NCI-H446 treated with DMSO at 0.1 percent for 48 hours (cell line): ENCODE results near the gene ANO7.
A peak's percentile ranks its signal among the peaks of the same experiment; 100 is the strongest.

Experiments
- DNase-seq: peaks from one replicate; lab custom pipeline; 2025; lab: John Stamatoyannopoulos, UW

ANO7 gene

GRCh38 chr2:241254904-241255351 is 66.5 kb downstream of the ANO7 start:
- no peak for DNase-seq

- no peak for DNase-seq
Measured at GRCh38 chr2:241255542-241256167, 67.2 kb downstream of the ANO7 start.

- DNase-seq, result no peak
Measured at GRCh38 chr2:241256168-241256545, 67.7 kb downstream of the ANO7 start.

- no peak for DNase-seq
Measured at GRCh38 chr2:241257419-241258032, 69.0 kb downstream of the ANO7 start.

GRCh38 chr2:241258505-241259280 is 70.2 kb downstream of the ANO7 start:
- DNase-seq, result no peak

GRCh38 chr2:241260911-241261310 is 72.4 kb downstream of the ANO7 start:
- DNase-seq, result no peak

GRCh38 chr2:241261628-241262027 is 73.2 kb downstream of the ANO7 start:
- DNase-seq, result no peak

- no peak for DNase-seq
Measured at GRCh38 chr2:241263061-241263460, 74.6 kb downstream of the ANO7 start.

GRCh38 chr2:241265506-241265905 is 77.0 kb downstream of the ANO7 start:
- DNase-seq, result no peak

GRCh38 chr2:241267249-241268067 is 79.0 kb downstream of the ANO7 start:
- no peak for DNase-seq

- DNase-seq, result no peak
Measured at GRCh38 chr2:241268306-241268705, 79.8 kb downstream of the ANO7 start.

GRCh38 chr2:241268716-241269445 is 80.4 kb downstream of the ANO7 start:
- DNase-seq, result no peak

GRCh38 chr2:241269707-241270520 is 81.4 kb downstream of the ANO7 start:
- DNase-seq, result no peak

- DNase-seq, result no peak
Measured at GRCh38 chr2:241270531-241270930, 82.1 kb downstream of the ANO7 start.

- DNase-seq, result peak; percentile 17
Measured at GRCh38 chr2:241271706-241272302, 83.3 kb downstream of the ANO7 start.

- DNase-seq, result peak; percentile 25
Measured at GRCh38 chr2:241272303-241273209, 84.1 kb downstream of the ANO7 start.

- DNase-seq, result no peak
Measured at GRCh38 chr2:241273210-241274020, 84.9 kb downstream of the ANO7 start.

- DNase-seq, result no peak
Measured at GRCh38 chr2:241274127-241274526, 85.7 kb downstream of the ANO7 start.
